Caco-2 (cell line): Measurements from ENCODE around the gene BMP6. TPM values are rescaled to one million over a fixed set of nuclear protein-coding genes. Genes with fewer than 3 reads are reported as not detected.
"Not testable (repeated sequence)": the region's sequence is repeated elsewhere in the genome, so short reads cannot be mapped to it uniquely, and the experiment has no call there.

ENCODE experiments used
- BruUV-seq: library from RNA; stranded (reverse); fragments of 400-500 nt; replicated peaks from 2 replicates; lab custom pipeline; 2021; lab: Mats Ljungman, UMichigan
- CTCF ChIA-PET: fragments of 300-600 bp; sonication (Branson Sonifier 250); formaldehyde crosslinking; loops from one replicate; lab custom pipeline; 2022; ENCODE audit warnings: antibody characterized with exemption; lab: Charles Lee
- POLR2A ChIA-PET: fragments of 300-600 bp; sonication (Branson Sonifier 250); formaldehyde crosslinking; loops from one replicate; lab custom pipeline; 2022; ENCODE audit warnings: antibody characterized with exemption; lab: Charles Lee
- DNase-seq, 2 experiments: peaks; one replicate each; pipeline versions ENCODE4 v3.0.0 to v3.0.0-alpha.2; 2020 to 2022
- H3K27me3 ChIP-seq: replicated peaks from 2 replicates; pipeline ENCODE4 v1.6.0; 2011; ENCODE audit warnings: low read length; ENCODE audit not compliant: control insufficient read depth, insufficient read depth
- H3K36me3 ChIP-seq: 2 replicates; pipeline ENCODE4 v1.5.1; 2011; ENCODE audit warnings: low read length; ENCODE audit not compliant: control insufficient read depth, insufficient read depth
- H3K4me1 ChIP-seq: fragments of 250-450 bp; sonication (Bioruptor Pico); 2 replicates; pipeline ENCODE4 v1.5.1; 2020; ENCODE audit warnings: mild to moderate bottlenecking
- H3K4me3 ChIP-seq: 2 replicates; pipeline ENCODE4 v1.5.1; 2011; ENCODE audit warnings: low read depth, mild to moderate bottlenecking, control low read depth, low read length
- H3K9me3 ChIP-seq: fragments of 250-450 bp; sonication (Bioruptor Pico); 2 replicates; pipeline ENCODE4 v1.5.1; 2020; ENCODE audit warnings: mild to moderate bottlenecking, moderate library complexity
- H3K27ac Mint-ChIP-seq: one replicate; pipeline ENCODE4 v1.8.0; 2022; ENCODE audit warnings: mixed read lengths; ENCODE audit not compliant: unreplicated experiment
- H3K27me3 Mint-ChIP-seq: one replicate; pipeline ENCODE4 v1.8.0; 2022; ENCODE audit warnings: mixed read lengths; ENCODE audit not compliant: insufficient read depth, unreplicated experiment
- H3K36me3 Mint-ChIP-seq: one replicate; pipeline ENCODE4 v1.8.0; 2022; ENCODE audit warnings: mild to moderate bottlenecking, mixed read lengths; ENCODE audit not compliant: insufficient read depth, unreplicated experiment
- H3K4me1 Mint-ChIP-seq: one replicate; pipeline ENCODE4 v1.8.0; 2022; ENCODE audit warnings: low read depth, mixed read lengths; ENCODE audit not compliant: unreplicated experiment
- H3K4me3 Mint-ChIP-seq: one replicate; pipeline ENCODE4 v1.8.0; 2022; ENCODE audit warnings: mild to moderate bottlenecking, moderate library complexity, mixed read lengths; ENCODE audit not compliant: unreplicated experiment
- H3K9me3 Mint-ChIP-seq: one replicate; pipeline ENCODE4 v1.8.0; 2022; ENCODE audit warnings: mixed read lengths; ENCODE audit not compliant: unreplicated experiment
- intact Hi-C: fragments of 100-400 bp; cut with micrococcal nuclease; formaldehyde crosslinking; loops from one replicate; pipeline ENCODE4 v1.10.0; 2022; ENCODE audit not compliant: unreplicated experiment
- total RNA-seq: library from RNA; stranded (reverse); gene quantifications from 2 replicates; pipeline ENCODE4 v1.2.3, GENCODE V29; 2022
- TF ChIP-seq, protein P1 (sequence below), 2 experiments: fragments of 200-600 bp in 1 of 2; IDR thresholded peaks; 1 replicate in 1 of 2; 2 replicates in 1 of 2; pipeline versions ENCODE4 v1.5.1 to v1.8.0; 2011 to 2022; ENCODE audit warnings: antibody characterized with exemption in 1 of 2, control low read depth in 1 of 2, inconsistent platforms in 1 of 2, low read depth in 1 of 2, low read length in 1 of 2, mild to moderate bottlenecking in 1 of 2, moderate library complexity in 1 of 2; ENCODE audit not compliant: insufficient read depth in 1 of 2, severe bottlenecking in 1 of 2, unreplicated experiment in 1 of 2

Gene BMP6
- total RNA-seq, 1 experiment from 2014 or later: 0.61 TPM

GRCh38 chr6:7815716-7816115, 89.8 kb downstream of the BMP6 start:
- no peak for DNase-seq
- Histone ChIP-seq H3K9me3 (no peaks in the 10 kb centered on the region), H3K4me3 (no peak overlapping the region), H3K27me3 (no peaks in the 10 kb centered on the region), H3K4me1 (no peaks in the 10 kb centered on the region), H3K36me3 (no peaks in the 10 kb centered on the region)
- ChIA-PET POLR2A (no interaction called here), CTCF (no interaction called here)
- intact Hi-C loops: no loop called here
- no peaks in the 10 kb centered on the region for H3K9me3 Mint-ChIP-seq
- no peak overlapping the region for H3K27ac Mint-ChIP-seq
- no peaks in the 10 kb centered on the region for H3K4me1 Mint-ChIP-seq
- no peaks in the 10 kb centered on the region for H3K36me3 Mint-ChIP-seq
- H3K27me3 Mint-ChIP-seq: peaks cover 2% of the 10 kb centered on the region
- TF ChIP-seq, protein P1, sequence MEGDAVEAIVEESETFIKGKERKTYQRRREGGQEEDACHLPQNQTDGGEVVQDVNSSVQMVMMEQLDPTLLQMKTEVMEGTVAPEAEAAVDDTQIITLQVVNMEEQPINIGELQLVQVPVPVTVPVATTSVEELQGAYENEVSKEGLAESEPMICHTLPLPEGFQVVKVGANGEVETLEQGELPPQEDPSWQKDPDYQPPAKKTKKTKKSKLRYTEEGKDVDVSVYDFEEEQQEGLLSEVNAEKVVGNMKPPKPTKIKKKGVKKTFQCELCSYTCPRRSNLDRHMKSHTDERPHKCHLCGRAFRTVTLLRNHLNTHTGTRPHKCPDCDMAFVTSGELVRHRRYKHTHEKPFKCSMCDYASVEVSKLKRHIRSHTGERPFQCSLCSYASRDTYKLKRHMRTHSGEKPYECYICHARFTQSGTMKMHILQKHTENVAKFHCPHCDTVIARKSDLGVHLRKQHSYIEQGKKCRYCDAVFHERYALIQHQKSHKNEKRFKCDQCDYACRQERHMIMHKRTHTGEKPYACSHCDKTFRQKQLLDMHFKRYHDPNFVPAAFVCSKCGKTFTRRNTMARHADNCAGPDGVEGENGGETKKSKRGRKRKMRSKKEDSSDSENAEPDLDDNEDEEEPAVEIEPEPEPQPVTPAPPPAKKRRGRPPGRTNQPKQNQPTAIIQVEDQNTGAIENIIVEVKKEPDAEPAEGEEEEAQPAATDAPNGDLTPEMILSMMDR (IDR thresholded peaks at IDR 0.05; ENCODE audit: insufficient read depth in 1 of 2, low read depth in 1 of 2, low read length in 1 of 2, severe bottlenecking in 1 of 2, unreplicated experiment in 1 of 2): no peak
- H3K4me3 Mint-ChIP-seq: no peak overlapping the region
- no TSS peak for BruUV-seq

- CTCF ChIA-PET, H3K36me3 ChIP-seq, H3K27me3 Mint-ChIP-seq, intact Hi-C loops, H3K9me3 Mint-ChIP-seq, DNase-seq, H3K9me3 ChIP-seq, H3K36me3 Mint-ChIP-seq, BruUV-seq, H3K4me3 Mint-ChIP-seq, POLR2A ChIA-PET, H3K4me1 Mint-ChIP-seq, H3K4me3 ChIP-seq, H3K27me3 ChIP-seq, H3K4me1 ChIP-seq, H3K27ac Mint-ChIP-seq: not testable (repeated sequence)
These were observed 91.3 kb downstream of the BMP6 start for GRCh38 chr6:7817184-7817583.

DNA sequence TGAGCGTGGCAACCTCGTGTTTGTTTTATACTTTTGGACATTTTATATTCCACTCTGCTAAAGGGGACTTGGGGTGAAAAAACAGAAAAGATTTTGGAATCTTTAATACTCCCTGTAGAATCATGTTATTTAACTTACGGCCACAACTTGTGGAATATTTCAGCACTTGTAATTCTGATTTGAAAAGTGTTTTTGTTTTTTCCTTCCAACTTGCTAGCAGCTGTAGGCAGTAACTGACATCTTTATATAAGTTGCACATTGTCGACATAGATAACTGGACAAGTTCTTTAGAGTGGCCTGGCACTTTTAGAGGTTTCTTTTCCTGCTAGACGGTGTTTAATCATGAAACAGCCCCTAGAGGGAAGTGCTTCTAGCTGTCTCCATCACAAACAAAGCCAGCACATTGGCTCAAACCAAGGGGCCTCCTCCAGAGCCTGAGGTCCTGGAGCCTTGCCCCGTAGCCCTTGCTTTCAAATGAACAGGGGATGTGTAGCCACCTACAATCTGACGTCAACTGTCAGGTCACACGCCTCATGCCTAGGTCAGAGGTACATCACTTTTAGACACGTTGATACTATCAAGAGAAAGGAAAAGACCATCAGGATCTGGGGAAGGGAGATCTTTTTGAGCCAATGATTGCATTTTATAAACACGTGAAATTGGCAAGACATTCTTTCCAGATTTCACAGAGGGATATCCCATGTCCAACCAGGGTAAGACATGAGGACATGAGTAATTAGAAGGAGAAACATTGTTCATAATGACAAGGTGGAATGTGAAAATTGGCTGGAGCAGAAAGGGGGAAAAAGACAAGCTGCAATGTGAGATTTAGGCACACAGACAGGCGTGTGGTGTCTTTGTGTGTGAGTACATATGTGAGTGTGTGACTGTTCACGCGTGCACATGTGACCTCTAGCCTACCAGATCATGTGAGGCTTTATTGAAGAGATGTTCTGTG, 92.6 kb downstream of the BMP6 start:
- DNase-seq: no peak
- Histone ChIP-seq H3K36me3 (no peaks in the 10 kb centered on the region), H3K4me3 (no peak overlapping the region), H3K4me1 (no peaks in the 10 kb centered on the region), H3K9me3 (no peaks in the 10 kb centered on the region), H3K27me3 (no peaks in the 10 kb centered on the region)
- no peak overlapping the region for H3K27ac Mint-ChIP-seq
- H3K9me3 Mint-ChIP-seq: no peaks in the 10 kb centered on the region
- ChIA-PET CTCF (no interaction called here), POLR2A (no interaction called here)
- H3K4me3 Mint-ChIP-seq: no peak overlapping the region
- TF ChIP-seq, protein P1 (IDR thresholded peaks at IDR 0.05; ENCODE audit: insufficient read depth in 1 of 2, low read depth in 1 of 2, low read length in 1 of 2, severe bottlenecking in 1 of 2, unreplicated experiment in 1 of 2): no peak
- H3K27me3 Mint-ChIP-seq: peaks cover 10% of the 10 kb centered on the region
- no TSS peak for BruUV-seq
- intact Hi-C loops: no loop called here
- H3K36me3 Mint-ChIP-seq: no peaks in the 10 kb centered on the region
- H3K4me1 Mint-ChIP-seq: no peaks in the 10 kb centered on the region
